GM23338 (cell line): Measurements from ENCODE around the gene WT1. TPM values are rescaled to one million over a fixed set of nuclear protein-coding genes. Genes with fewer than 3 reads are reported as not detected.

Experiments used
- ATAC-seq: fragments of 200-7000 bp; cut with Tn5 transposase; 3 replicates; pipeline ENCODE4 v1.9.1; 2020
- DNase-seq: peaks from one replicate; pipeline ENCODE4 v3.0.0-alpha.2; 2015; ENCODE audit warnings: low spot score
- H2AFZ ChIP-seq: fragments of 200-600 bp; sonication (generic); 2 replicates; pipeline ENCODE4 v1.8.0; 2016; ENCODE audit warnings: antibody characterized with exemption, mild to moderate bottlenecking, moderate library complexity
- H3F3A ChIP-seq: fragments of 200-600 bp; sonication (generic); replicated peaks from 2 replicates; pipeline ENCODE4 v1.8.0; 2017; ENCODE audit warnings: antibody characterized with exemption, mixed run types, low read depth
- H3K27ac ChIP-seq: fragments of 200-600 bp; sonication (generic); 2 replicates; pipeline ENCODE4 v1.6.1; 2016; ENCODE audit warnings: low read depth
- H3K27me3 ChIP-seq: fragments of 200-600 bp; sonication (generic); 2 replicates; pipeline ENCODE4 v1.8.0; 2016; ENCODE audit warnings: mild to moderate bottlenecking, mixed run types, moderate library complexity; ENCODE audit not compliant: insufficient read depth
- H3K36me3 ChIP-seq: fragments of 200-600 bp; sonication (generic); 2 replicates; pipeline ENCODE4 v1.8.0; 2016; ENCODE audit warnings: mild to moderate bottlenecking; ENCODE audit not compliant: insufficient read depth
- H3K4me1 ChIP-seq: fragments of 200-600 bp; sonication (generic); 2 replicates; pipeline ENCODE4 v1.8.0; 2016; ENCODE audit warnings: mild to moderate bottlenecking, moderate library complexity; ENCODE audit not compliant: insufficient read depth
- H3K4me2 ChIP-seq: fragments of 200-600 bp; sonication (generic); 2 replicates; pipeline ENCODE4 v1.7.1; 2017; ENCODE audit warnings: mixed run types
- H3K4me3 ChIP-seq: fragments of 200-600 bp; sonication (generic); 2 replicates; pipeline ENCODE4 v1.6.1; 2016; ENCODE audit warnings: mixed run types
- H3K79me2 ChIP-seq: fragments of 200-600 bp; sonication (generic); replicated peaks from 2 replicates; pipeline ENCODE4 v1.8.0; 2017; ENCODE audit warnings: mild to moderate bottlenecking; ENCODE audit not compliant: insufficient read depth
- H3K9me2 ChIP-seq: fragments of 200-600 bp; sonication (generic); 2 replicates; pipeline ENCODE4 v1.8.0; 2017; ENCODE audit not compliant: insufficient read depth
- H4K20me1 ChIP-seq: fragments of 200-600 bp; sonication (generic); replicated peaks from 2 replicates; pipeline ENCODE4 v1.8.0; 2017; ENCODE audit warnings: mild to moderate bottlenecking; ENCODE audit not compliant: insufficient read depth
- H3K27ac Mint-ChIP-seq: 2 replicates; pipeline ENCODE4 v1.8.0; 2020; ENCODE audit warnings: inconsistent platforms, mild to moderate bottlenecking, moderate library complexity, mixed read lengths
- H3K27me3 Mint-ChIP-seq: 3 replicates; pipeline ENCODE4 v1.8.0; 2022; ENCODE audit warnings: low read depth, mild to moderate bottlenecking, moderate library complexity, mixed read lengths, inconsistent platforms; ENCODE audit not compliant: insufficient read depth, poor library complexity
- H3K36me3 Mint-ChIP-seq: 3 replicates; pipeline ENCODE4 v1.8.0; 2021; ENCODE audit warnings: low read depth, mild to moderate bottlenecking, inconsistent platforms, moderate library complexity, mixed read lengths
- H3K4me1 Mint-ChIP-seq: 3 replicates; pipeline ENCODE4 v1.8.0; 2020; ENCODE audit warnings: mild to moderate bottlenecking, inconsistent platforms, mixed read lengths
- H3K4me3 Mint-ChIP-seq: 3 replicates; pipeline ENCODE4 v1.8.0; 2021; ENCODE audit warnings: moderate library complexity, mild to moderate bottlenecking, inconsistent platforms, mixed read lengths
- H3K9me3 Mint-ChIP-seq: 3 replicates; pipeline ENCODE4 v1.8.0; 2020; ENCODE audit warnings: moderate library complexity, mild to moderate bottlenecking, inconsistent platforms, mixed read lengths
- EZH2 ChIP-seq: fragments of 200-600 bp; sonication (generic); IDR thresholded peaks from one replicate; pipeline ENCODE4 v1.8.0; 2017; ENCODE audit warnings: antibody characterized with exemption, mild to moderate bottlenecking, low read depth; ENCODE audit not compliant: unreplicated experiment
- EZH2phosphoT487 ChIP-seq: fragments of 200-600 bp; sonication (generic); IDR thresholded peaks from one replicate; pipeline ENCODE4 v1.8.1; 2018; ENCODE audit warnings: antibody characterized with exemption; ENCODE audit not compliant: unreplicated experiment
- NANOG ChIP-seq: IDR thresholded peaks from 2 replicates; pipeline ENCODE4 v1.6.1; 2016; ENCODE audit warnings: antibody characterized with exemption, borderline replicate concordance
- STAT1 ChIP-seq: IDR thresholded peaks from one replicate; pipeline ENCODE4 v1.6.1; 2016; ENCODE audit warnings: antibody characterized with exemption; ENCODE audit not compliant: unreplicated experiment
- ZNF114 ChIP-seq: fragments of 250-450 bp; sonication (Bioruptor Pico); IDR thresholded peaks from 2 replicates; pipeline ENCODE4 v1.5.0; 2020; ENCODE audit warnings: mild to moderate bottlenecking, moderate library complexity
- ZNF331 ChIP-seq: fragments of 250-450 bp; sonication (Bioruptor Pico); IDR thresholded peaks from 2 replicates; pipeline ENCODE4 v1.5.0; 2020; ENCODE audit warnings: low read depth, mild to moderate bottlenecking, moderate library complexity
- polyA plus RNA-seq: library from polyadenylated mRNA; unstranded; fragments of >200 nt; fragmentation: Nextera tagmentation; extraction: Ambion mirVana; gene quantifications from 2 replicates; pipeline ENCODE4 v1.2.1, GENCODE V29; 2016
- total RNA-seq: library from RNA; depleted of rRNA; stranded (reverse); fragments of >200 nt; shearing (Covaris generic); gene quantifications from 2 replicates; pipeline ENCODE4 v1.2.3, GENCODE V29; 2014
- TF ChIP-seq, protein P1 (sequence below): IDR thresholded peaks from one replicate; pipeline ENCODE4 v1.6.1; 2018; ENCODE audit warnings: antibody characterized with exemption; ENCODE audit not compliant: unreplicated experiment
- TF ChIP-seq, protein P2 (sequence below): fragments of 250-450 bp; sonication (Bioruptor Pico); IDR thresholded peaks from 2 replicates; pipeline ENCODE4 v1.5.0; 2020; ENCODE audit warnings: mild to moderate bottlenecking, moderate library complexity
- TF ChIP-seq, protein P3 (sequence below), 2 experiments: fragments of 200-600 bp in 1 of 2; sonication (generic) in 1 of 2; conservative IDR thresholded peaks; 2 replicates each; pipeline versions ENCODE4 v1.5.1 to v1.6.1; 2016 to 2017; ENCODE audit warnings: antibody characterized with exemption in 2 of 2, low read depth in 2 of 2, mild to moderate bottlenecking in 2 of 2, moderate library complexity in 1 of 2

WT1 gene
- total and polyA plus RNA-seq, 2 experiments from 2014 or later: 0.21 TPM; not detected in 1

DNA sequence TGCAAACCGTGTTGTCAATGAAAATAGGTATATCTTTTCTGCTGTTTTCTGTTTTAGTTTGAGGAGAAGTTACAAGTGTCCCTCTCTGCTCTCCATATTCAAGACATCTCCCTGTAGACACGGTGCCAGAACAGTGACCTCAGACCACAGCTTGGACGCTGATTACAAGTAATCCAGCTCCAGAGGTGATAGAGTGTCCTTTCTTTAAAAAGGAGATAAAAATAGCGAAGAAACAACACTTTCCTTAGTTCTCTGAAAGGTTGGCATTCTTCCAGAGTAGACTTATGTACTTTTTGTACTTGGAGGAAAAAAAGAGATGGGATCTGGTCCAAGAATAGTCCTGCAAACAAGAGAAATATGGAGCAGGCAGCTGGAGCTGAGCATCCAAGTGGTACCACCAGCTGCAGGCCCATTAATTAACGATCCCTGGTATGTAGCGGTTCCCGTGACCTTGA is 43.0 kb upstream of the WT1 start (continued):
- TF ChIP-seq, protein P1, sequence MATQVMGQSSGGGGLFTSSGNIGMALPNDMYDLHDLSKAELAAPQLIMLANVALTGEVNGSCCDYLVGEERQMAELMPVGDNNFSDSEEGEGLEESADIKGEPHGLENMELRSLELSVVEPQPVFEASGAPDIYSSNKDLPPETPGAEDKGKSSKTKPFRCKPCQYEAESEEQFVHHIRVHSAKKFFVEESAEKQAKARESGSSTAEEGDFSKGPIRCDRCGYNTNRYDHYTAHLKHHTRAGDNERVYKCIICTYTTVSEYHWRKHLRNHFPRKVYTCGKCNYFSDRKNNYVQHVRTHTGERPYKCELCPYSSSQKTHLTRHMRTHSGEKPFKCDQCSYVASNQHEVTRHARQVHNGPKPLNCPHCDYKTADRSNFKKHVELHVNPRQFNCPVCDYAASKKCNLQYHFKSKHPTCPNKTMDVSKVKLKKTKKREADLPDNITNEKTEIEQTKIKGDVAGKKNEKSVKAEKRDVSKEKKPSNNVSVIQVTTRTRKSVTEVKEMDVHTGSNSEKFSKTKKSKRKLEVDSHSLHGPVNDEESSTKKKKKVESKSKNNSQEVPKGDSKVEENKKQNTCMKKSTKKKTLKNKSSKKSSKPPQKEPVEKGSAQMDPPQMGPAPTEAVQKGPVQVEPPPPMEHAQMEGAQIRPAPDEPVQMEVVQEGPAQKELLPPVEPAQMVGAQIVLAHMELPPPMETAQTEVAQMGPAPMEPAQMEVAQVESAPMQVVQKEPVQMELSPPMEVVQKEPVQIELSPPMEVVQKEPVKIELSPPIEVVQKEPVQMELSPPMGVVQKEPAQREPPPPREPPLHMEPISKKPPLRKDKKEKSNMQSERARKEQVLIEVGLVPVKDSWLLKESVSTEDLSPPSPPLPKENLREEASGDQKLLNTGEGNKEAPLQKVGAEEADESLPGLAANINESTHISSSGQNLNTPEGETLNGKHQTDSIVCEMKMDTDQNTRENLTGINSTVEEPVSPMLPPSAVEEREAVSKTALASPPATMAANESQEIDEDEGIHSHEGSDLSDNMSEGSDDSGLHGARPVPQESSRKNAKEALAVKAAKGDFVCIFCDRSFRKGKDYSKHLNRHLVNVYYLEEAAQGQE: no peak

DNA sequence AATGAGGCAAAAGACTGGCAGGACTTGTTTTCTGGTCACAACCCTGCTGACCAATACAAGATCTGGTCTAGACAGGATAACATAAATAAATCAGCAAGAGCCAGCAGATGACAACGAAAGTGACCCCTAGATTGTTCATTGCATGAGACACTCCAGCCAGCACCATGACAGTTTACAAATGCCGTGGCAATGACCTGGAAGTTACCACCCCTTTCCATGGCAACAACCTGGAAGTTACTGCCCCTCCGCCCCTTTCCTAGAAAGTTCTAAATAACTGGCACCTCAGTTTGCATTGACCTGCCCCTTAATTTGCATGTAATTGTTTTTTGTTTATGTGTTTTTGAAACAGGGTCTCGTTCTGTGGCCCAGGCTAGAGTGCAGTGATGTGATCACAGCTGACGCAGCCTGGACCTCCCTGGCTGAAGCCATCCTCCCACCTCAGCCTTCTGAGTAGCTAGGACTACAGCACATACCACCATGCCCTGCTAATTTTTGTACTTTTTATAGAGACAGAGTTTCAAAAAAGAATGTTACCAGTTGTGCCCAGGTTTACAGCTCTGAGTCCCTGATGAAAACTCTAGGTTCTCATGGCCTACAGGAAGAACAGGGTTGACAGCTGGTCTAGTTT is 38.1 kb upstream of the WT1 start:
- no peak overlapping the region for H3K4me2 ChIP-seq
- H3K9me2 ChIP-seq: no peaks in the 10 kb centered on the region
- no peaks in the 10 kb centered on the region for H3K4me1 Mint-ChIP-seq
- TF ChIP-seq, protein P1: no peak
- TF ChIP-seq EZH2: no peak
- TF ChIP-seq ZNF331 (CRISPR knock-in tag): no peak
- TF ChIP-seq STAT1: no peak
- TF ChIP-seq ZNF114: no peak
- no peak for TF ChIP-seq NANOG
- TF ChIP-seq, protein P2, sequence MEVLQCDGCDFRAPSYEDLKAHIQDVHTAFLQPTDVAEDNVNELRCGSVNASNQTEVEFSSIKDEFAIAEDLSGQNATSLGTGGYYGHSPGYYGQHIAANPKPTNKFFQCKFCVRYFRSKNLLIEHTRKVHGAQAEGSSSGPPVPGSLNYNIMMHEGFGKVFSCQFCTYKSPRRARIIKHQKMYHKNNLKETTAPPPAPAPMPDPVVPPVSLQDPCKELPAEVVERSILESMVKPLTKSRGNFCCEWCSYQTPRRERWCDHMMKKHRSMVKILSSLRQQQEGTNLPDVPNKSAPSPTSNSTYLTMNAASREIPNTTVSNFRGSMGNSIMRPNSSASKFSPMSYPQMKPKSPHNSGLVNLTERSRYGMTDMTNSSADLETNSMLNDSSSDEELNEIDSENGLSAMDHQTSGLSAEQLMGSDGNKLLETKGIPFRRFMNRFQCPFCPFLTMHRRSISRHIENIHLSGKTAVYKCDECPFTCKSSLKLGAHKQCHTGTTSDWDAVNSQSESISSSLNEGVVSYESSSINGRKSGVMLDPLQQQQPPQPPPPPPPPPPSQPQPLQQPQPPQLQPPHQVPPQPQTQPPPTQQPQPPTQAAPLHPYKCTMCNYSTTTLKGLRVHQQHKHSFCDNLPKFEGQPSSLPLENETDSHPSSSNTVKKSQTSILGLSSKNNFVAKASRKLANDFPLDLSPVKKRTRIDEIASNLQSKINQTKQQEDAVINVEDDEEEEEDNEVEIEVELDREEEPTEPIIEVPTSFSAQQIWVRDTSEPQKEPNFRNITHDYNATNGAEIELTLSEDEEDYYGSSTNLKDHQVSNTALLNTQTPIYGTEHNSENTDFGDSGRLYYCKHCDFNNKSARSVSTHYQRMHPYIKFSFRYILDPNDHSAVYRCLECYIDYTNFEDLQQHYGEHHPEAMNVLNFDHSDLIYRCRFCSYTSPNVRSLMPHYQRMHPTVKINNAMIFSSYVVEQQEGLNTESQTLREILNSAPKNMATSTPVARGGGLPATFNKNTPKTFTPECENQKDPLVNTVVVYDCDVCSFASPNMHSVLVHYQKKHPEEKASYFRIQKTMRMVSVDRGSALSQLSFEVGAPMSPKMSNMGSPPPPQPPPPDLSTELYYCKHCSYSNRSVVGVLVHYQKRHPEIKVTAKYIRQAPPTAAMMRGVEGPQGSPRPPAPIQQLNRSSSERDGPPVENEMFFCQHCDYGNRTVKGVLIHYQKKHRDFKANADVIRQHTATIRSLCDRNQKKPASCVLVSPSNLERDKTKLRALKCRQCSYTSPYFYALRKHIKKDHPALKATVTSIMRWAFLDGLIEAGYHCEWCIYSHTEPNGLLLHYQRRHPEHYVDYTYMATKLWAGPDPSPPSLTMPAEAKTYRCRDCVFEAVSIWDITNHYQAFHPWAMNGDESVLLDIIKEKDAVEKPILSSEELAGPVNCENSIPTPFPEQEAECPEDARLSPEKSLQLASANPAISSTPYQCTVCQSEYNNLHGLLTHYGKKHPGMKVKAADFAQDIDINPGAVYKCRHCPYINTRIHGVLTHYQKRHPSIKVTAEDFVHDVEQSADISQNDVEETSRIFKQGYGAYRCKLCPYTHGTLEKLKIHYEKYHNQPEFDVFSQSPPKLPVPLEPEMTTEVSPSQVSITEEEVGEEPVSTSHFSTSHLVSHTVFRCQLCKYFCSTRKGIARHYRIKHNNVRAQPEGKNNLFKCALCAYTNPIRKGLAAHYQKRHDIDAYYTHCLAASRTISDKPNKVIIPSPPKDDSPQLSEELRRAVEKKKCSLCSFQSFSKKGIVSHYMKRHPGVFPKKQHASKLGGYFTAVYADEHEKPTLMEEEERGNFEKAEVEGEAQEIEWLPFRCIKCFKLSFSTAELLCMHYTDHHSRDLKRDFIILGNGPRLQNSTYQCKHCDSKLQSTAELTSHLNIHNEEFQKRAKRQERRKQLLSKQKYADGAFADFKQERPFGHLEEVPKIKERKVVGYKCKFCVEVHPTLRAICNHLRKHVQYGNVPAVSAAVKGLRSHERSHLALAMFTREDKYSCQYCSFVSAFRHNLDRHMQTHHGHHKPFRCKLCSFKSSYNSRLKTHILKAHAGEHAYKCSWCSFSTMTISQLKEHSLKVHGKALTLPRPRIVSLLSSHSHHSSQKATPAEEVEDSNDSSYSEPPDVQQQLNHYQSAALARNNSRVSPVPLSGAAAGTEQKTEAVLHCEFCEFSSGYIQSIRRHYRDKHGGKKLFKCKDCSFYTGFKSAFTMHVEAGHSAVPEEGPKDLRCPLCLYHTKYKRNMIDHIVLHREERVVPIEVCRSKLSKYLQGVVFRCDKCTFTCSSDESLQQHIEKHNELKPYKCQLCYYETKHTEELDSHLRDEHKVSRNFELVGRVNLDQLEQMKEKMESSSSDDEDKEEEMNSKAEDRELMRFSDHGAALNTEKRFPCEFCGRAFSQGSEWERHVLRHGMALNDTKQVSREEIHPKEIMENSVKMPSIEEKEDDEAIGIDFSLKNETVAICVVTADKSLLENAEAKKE (CRISPR knock-in tag): no peak
- TF ChIP-seq, protein P3, sequence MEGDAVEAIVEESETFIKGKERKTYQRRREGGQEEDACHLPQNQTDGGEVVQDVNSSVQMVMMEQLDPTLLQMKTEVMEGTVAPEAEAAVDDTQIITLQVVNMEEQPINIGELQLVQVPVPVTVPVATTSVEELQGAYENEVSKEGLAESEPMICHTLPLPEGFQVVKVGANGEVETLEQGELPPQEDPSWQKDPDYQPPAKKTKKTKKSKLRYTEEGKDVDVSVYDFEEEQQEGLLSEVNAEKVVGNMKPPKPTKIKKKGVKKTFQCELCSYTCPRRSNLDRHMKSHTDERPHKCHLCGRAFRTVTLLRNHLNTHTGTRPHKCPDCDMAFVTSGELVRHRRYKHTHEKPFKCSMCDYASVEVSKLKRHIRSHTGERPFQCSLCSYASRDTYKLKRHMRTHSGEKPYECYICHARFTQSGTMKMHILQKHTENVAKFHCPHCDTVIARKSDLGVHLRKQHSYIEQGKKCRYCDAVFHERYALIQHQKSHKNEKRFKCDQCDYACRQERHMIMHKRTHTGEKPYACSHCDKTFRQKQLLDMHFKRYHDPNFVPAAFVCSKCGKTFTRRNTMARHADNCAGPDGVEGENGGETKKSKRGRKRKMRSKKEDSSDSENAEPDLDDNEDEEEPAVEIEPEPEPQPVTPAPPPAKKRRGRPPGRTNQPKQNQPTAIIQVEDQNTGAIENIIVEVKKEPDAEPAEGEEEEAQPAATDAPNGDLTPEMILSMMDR (conservative IDR thresholded peaks at IDR 0.05; ENCODE audit: low read depth in 2 of 2): no peak
- no peak for TF ChIP-seq EZH2phosphoT487

More for the DNA sequence above, 38.1 kb upstream of the WT1 start:
- Histone ChIP-seq H3K36me3 (no peaks in the 10 kb centered on the region), H3K27me3 (no peaks in the 10 kb centered on the region), H3K4me3 (no peak overlapping the region), H2AFZ (no peak overlapping the region), H3K79me2 (no peaks in the 10 kb centered on the region), H3K27ac (no peak overlapping the region), H3F3A (no peaks in the 10 kb centered on the region), H3K4me1 (no peaks in the 10 kb centered on the region), H4K20me1 (no peaks in the 10 kb centered on the region)
- no peak for DNase-seq
- no peak for ATAC-seq
- H3K9me3 Mint-ChIP-seq: no peaks in the 10 kb centered on the region
- no peak overlapping the region for H3K27ac Mint-ChIP-seq
- H3K4me3 Mint-ChIP-seq: no peak overlapping the region
- H3K27me3 Mint-ChIP-seq: peaks cover 5% of the 10 kb centered on the region
- H3K36me3 Mint-ChIP-seq: no peaks in the 10 kb centered on the region
